Stimulated activated CD8-positive, alpha-beta memory T cell treated with anti-CD3 and anti-CD28 coated beads, Interleukin-12 subunit alpha, Interleukin-12 subunit beta, amount 100 ng/mL, for 4 hours (primary cell): ENCODE data around the gene TRNAU1AP.
"Not testable (repeated sequence)": the region's sequence is repeated elsewhere in the genome, so short reads cannot be mapped to it uniquely, and the experiment has no call there.

ENCODE experiments used
- DNase-seq: peaks from one replicate; pipeline ENCODE4 v3.0.0-alpha.2; 2020; ENCODE audit warnings: low read depth

The TRNAU1AP gene

GRCh38 chr1:28521502-28522164, 31.3 kb upstream of the TRNAU1AP start:
- no peak for DNase-seq

GRCh38 chr1:28522537-28522936, 30.3 kb upstream of the TRNAU1AP start:
- DNase-seq = not testable (repeated sequence)

GRCh38 chr1:28525002-28525642, 27.8 kb upstream of the TRNAU1AP start:
- DNase-seq = not testable (repeated sequence)

GRCh38 chr1:28526886-28527285, 26.0 kb upstream of the TRNAU1AP start:
- DNase-seq = no peak

GRCh38 chr1:28530456-28530855, 22.4 kb upstream of the TRNAU1AP start:
- DNase-seq = no peak

GRCh38 chr1:28534671-28535070, 18.2 kb upstream of the TRNAU1AP start:
- DNase-seq = no peak

- no peak for DNase-seq
Measured at GRCh38 chr1:28535180-28535579, 17.7 kb upstream of the TRNAU1AP start.

GRCh38 chr1:28537457-28538199, 15.3 kb upstream of the TRNAU1AP start:
- DNase-seq = no peak

GRCh38 chr1:28538286-28538685, 14.6 kb upstream of the TRNAU1AP start:
- DNase-seq = no peak

- no peak for DNase-seq
Measured at GRCh38 chr1:28540651-28541050, 12.2 kb upstream of the TRNAU1AP start.

- DNase-seq = not testable (repeated sequence)
Measured at GRCh38 chr1:28541414-28542015, 11.4 kb upstream of the TRNAU1AP start.

- DNase-seq = no peak
Measured at GRCh38 chr1:28545246-28545628, 7.6 kb upstream of the TRNAU1AP start.

- no peak for DNase-seq
Measured at GRCh38 chr1:28548318-28548717, 4.6 kb upstream of the TRNAU1AP start.

GRCh38 chr1:28551381-28551780, 1.5 kb upstream of the TRNAU1AP start:
- DNase-seq = no peak

GRCh38 chr1:28560886-28561285, 8.0 kb downstream of the TRNAU1AP start:
- no peak for DNase-seq

- DNase-seq = no peak
Measured at GRCh38 chr1:28564310-28564709, 11.4 kb downstream of the TRNAU1AP start.

- no peak for DNase-seq
Measured at GRCh38 chr1:28565040-28565439, 12.2 kb downstream of the TRNAU1AP start.

- no peak for DNase-seq
Measured at GRCh38 chr1:28565726-28566125, 12.8 kb downstream of the TRNAU1AP start.

- no peak for DNase-seq
Measured at GRCh38 chr1:28566931-28567330, 14.0 kb downstream of the TRNAU1AP start.

GRCh38 chr1:28571911-28572310, 19.0 kb downstream of the TRNAU1AP start:
- DNase-seq = no peak

GRCh38 chr1:28572891-28573290, 20.0 kb downstream of the TRNAU1AP start:
- DNase-seq = not testable (repeated sequence)

- DNase-seq = no peak
Measured at GRCh38 chr1:28573564-28573963, 20.7 kb downstream of the TRNAU1AP start.
